ENCODE results near the gene OAS3. TPM values are rescaled to one million over a fixed set of nuclear protein-coding genes. Genes with fewer than 3 reads are reported as not detected.

The OAS3 gene
- total and polyA plus RNA-seq, 10 of the 15 experiments (the other 5 are each of a cell fraction or from before 2014, with no cell fraction given): 5.1 to 107 (median 18.0) TPM

DNA sequence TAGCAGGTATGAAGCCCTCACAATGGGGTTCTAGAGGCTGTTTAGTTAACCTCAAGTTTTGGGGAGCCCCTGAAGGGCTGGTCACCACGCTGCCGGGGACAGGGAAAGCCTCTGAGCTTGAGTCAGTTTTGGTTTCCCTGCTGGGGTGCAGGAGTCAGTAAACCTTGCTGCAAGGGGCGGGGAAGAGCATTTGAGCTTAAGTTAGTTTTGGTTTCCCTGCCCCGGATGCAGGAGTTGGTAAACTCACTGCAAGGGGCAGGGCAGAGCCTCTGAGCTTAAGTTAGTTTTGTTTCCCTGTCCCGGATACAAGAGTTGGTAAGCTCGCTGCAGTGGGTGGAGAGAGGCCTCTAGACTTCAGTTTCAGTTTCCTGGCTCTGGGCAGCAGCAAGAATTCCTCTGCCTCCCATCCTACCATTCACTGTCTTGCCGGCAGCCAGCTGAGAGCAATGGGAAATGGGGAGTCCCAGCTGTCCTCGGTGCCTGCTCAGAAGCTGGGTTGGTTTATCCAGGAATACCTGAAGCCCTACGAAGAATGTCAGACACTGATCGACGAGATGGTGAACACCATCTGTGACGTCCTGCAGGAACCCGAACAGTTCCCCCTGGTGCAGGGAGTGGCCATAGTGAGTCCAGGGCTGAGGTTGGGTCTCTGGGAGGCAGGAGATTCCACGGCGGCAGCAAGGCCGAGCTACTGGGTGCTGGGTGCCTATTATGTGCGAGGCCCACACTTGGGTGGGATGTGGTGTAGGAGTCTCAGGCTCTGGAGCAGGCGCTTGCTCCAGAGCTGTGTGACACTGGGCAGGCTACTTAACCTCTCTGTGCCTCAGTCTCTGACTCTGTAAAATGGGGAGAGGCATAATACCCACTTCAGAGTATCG is 40.1 kb downstream of the OAS3 start, which contains the start of gene OAS2:
Gene OAS2, plus strand, starts transcription at position 357 of the 878 bp plus-strand sequence. Its CDS starts 90 bp downstream, at position 447.
- WGBS (ENCODE audit: insufficient coverage, insufficient replicate concordance, low lambda C conversion rate, missing lambda C conversion rate): 0% methylated on average over 19 of the region's 19 CpGs
- peaks cover 60% of the 10 kb centered on the region for H3K79me2 ChIP-seq (ENCODE audit: control insufficient read depth, insufficient read depth, low read length)
- peaks cover 0 to 4% of the 10 kb centered on the region in 2 experiments; a peak in 1 of 4 replicates for H3K36me3 ChIP-seq (ENCODE audit: control insufficient read depth in 2 of 2, insufficient read depth in 2 of 2, low read length in 1 of 2)
- peaks cover 8% of the 10 kb centered on the region for H3K9me3 ChIP-seq (replicated peaks; ENCODE audit: control insufficient read depth, insufficient read depth, low read length)
- peak within 1 kb of the TSS; percentile 97 for H3K4me3 ChIP-seq
- DNase-seq (ENCODE audit: low read depth, low spot score) (peak; percentile 94), ATAC-seq (peak; percentile 92), FAIRE-seq (peak; percentile 85)
- ChIA-PET CTCF (interaction anchor here (0.7 to 3.7 kb wide), 23 partner anchors 10 to 196 kb away, joined by 3 to 45 read pairs (median 5); partner anchors contain the start of genes OAS1 and OAS3), RAD21 (ENCODE audit: unreplicated experiment) (interaction anchor here (0.8 to 3.9 kb wide), 14 partner anchors 11 to 120 kb away, joined by 3 to 47 read pairs (median 7); partner anchors contain the start of genes OAS1 and OAS3), POLR2A (interaction anchor here (0.9 to 5.1 kb wide), 15 partner anchors 10 to 244 kb away, joined by 3 to 69 read pairs (median 7); partner anchors contain the start of genes OAS1, OAS3 and TPCN1), SMC1A (ENCODE audit: uncharacterized antibody, unreplicated experiment) (interaction anchor here (0.6 to 7.6 kb wide), 20 partner anchors 13 to 849 kb away, joined by 3 to 99 read pairs (median 4); partner anchors contain the start of genes OAS1 and OAS3)
- peak within 1 kb of the TSS; percentile 99 for H3K4me2 ChIP-seq (ENCODE audit: control insufficient read depth, insufficient read depth)
- TSS peak; percentile 67 for BruUV-seq (replicated peaks)
- H3K9ac ChIP-seq (ENCODE audit: control insufficient read depth, insufficient read depth, low read length): peak within 1 kb of the TSS; percentile 100
- no peaks in the 10 kb centered on the region for H3K27me3 ChIP-seq (replicated peaks in 1 of 2; ENCODE audit: control insufficient read depth in 2 of 2, insufficient read depth in 2 of 2, low read length in 1 of 2)
- intact Hi-C loops (cut with micrococcal nuclease; ENCODE audit: unreplicated experiment) (loop anchor here (1.0 kb wide), 2 partner anchors 39 to 71 kb away; no protein-coding TSS in a partner anchor), in situ Hi-C loops (cut with MboI) (no loop called here)
- peak within 1 kb of the TSS; percentile 64 for H2AFZ ChIP-seq (ENCODE audit: control insufficient read depth, low read depth, low read length)
- peaks cover 13% of the 10 kb centered on the region for H3K4me1 ChIP-seq (ENCODE audit: control insufficient read depth, insufficient read depth, low read length)
- no peaks in the 10 kb centered on the region for H4K20me1 ChIP-seq (ENCODE audit: control insufficient read depth, insufficient read depth)
- peak within 1 kb of the TSS; percentile 100 for H3K27ac ChIP-seq (ENCODE audit: control insufficient read depth, insufficient read depth)
- TF ChIP-seq BHLHE40 (IDR thresholded peaks at IDR 0.05; ENCODE audit: borderline replicate concordance in 1 of 2, low read depth in 2 of 2, low read length in 1 of 2) (no peak), CREB1 (IDR thresholded peaks at IDR 0.05; ENCODE audit: low read depth) (0 out of 2 replicates have a peak, but pooled peaks have one; percentile 25), CBX3 (IDR thresholded peaks at IDR 0.05; ENCODE audit: borderline replicate concordance, low read depth) (no peak), PAX5 (IDR thresholded peaks at IDR 0.05; ENCODE audit: borderline replicate concordance, low read depth, low read length) (0 out of 2 replicates have a peak, but pooled peaks have one; percentile 20), SMAD5 (IDR thresholded peaks at IDR 0.05; ENCODE audit: low read depth) (peak; percentile 73; the same call in 1 of the 2 replicates), KLF5 (IDR thresholded peaks at IDR 0.05; ENCODE audit: partially characterized antibody) (peak; percentile 20), JUND (IDR thresholded peaks at IDR 0.05; ENCODE audit: low read depth, low read length) (no peak), RB1 (IDR thresholded peaks at IDR 0.05; ENCODE audit: borderline replicate concordance) (peak; percentile 69; the same call in 1 of the 2 replicates), ATF7 (IDR thresholded peaks at IDR 0.05; ENCODE audit: low read depth) (peak; percentile 46; the same call in 1 of the 2 replicates), YY1 (IDR thresholded peaks at IDR 0.05; ENCODE audit: low read depth, low read length) (peak; percentile 46; the same call in 1 of the 2 replicates), MEF2A (IDR thresholded peaks at IDR 0.05; ENCODE audit: insufficient read depth, low read depth, low read length) (peak; percentile 9; the same call in 1 of the 2 replicates), WRNIP1 (IDR thresholded peaks at IDR 0.05; ENCODE audit: borderline replicate concordance, low read depth, low read length) (0 out of 2 replicates have a peak, but pooled peaks have one; percentile 19), NR2C2 (IDR thresholded peaks at IDR 0.05; ENCODE audit: borderline replicate concordance, control insufficient read depth, insufficient read length, low read depth) (no peak), SP1 (IDR thresholded peaks at IDR 0.05; ENCODE audit: low read depth, low read length) (peak; percentile 14), EP300 (IDR thresholded peaks at IDR 0.05; ENCODE audit: borderline replicate concordance in 1 of 2, control insufficient read depth in 1 of 2, low read depth in 2 of 2, low read length in 2 of 2) (peak in 1 of 2 experiments; percentile 11; a peak in 1 of 4 replicates)
- TF ChIP-seq, protein P1, sequence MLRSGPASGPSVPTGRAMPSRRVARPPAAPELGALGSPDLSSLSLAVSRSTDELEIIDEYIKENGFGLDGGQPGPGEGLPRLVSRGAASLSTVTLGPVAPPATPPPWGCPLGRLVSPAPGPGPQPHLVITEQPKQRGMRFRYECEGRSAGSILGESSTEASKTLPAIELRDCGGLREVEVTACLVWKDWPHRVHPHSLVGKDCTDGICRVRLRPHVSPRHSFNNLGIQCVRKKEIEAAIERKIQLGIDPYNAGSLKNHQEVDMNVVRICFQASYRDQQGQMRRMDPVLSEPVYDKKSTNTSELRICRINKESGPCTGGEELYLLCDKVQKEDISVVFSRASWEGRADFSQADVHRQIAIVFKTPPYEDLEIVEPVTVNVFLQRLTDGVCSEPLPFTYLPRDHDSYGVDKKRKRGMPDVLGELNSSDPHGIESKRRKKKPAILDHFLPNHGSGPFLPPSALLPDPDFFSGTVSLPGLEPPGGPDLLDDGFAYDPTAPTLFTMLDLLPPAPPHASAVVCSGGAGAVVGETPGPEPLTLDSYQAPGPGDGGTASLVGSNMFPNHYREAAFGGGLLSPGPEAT (IDR thresholded peaks at IDR 0.05; ENCODE audit: low read depth): peak; percentile 51; the same call in 1 of the 2 replicates
- TF ChIP-seq, protein P2, sequence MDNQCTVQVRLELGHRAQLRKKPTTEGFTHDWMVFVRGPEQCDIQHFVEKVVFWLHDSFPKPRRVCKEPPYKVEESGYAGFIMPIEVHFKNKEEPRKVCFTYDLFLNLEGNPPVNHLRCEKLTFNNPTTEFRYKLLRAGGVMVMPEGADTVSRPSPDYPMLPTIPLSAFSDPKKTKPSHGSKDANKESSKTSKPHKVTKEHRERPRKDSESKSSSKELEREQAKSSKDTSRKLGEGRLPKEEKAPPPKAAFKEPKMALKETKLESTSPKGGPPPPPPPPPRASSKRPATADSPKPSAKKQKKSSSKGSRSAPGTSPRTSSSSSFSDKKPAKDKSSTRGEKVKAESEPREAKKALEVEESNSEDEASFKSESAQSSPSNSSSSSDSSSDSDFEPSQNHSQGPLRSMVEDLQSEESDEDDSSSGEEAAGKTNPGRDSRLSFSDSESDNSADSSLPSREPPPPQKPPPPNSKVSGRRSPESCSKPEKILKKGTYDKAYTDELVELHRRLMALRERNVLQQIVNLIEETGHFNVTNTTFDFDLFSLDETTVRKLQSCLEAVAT (IDR thresholded peaks at IDR 0.05): peak; percentile 63
